ENCODE data around the gene PLG.
"Not testable (repeated sequence)": the region's sequence is repeated elsewhere in the genome, so short reads cannot be mapped to it uniquely, and the experiment has no call there.

Gene PLG

DNA sequence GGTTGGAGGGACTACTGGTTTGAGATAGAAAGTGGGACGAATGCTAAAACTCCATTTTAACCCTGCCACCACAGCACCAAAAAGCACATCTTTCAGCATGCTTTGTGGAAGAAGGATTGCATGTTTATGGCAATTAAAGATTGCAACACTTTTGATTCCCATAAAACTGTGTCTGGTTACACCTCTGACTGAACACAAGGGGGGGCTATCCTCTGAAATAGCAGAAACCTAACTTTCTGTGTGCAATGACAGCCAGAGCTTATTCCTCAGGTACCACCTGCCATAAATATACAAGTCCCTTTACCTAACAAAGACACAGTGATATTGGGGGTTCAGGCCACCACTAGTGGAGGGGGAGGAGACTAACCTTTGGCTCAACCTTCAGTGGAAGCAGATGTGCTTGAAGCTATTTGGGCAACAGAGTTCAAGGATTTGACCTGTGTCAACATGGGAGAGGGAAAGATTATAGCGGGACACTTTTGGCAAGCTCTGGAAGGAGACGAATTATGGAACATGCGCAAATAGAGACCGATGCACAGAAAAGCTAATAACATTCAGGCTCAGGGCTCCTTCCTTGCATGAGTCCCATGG is 9.6 kb upstream of the PLG start:
- TF ChIP-seq, protein P1, sequence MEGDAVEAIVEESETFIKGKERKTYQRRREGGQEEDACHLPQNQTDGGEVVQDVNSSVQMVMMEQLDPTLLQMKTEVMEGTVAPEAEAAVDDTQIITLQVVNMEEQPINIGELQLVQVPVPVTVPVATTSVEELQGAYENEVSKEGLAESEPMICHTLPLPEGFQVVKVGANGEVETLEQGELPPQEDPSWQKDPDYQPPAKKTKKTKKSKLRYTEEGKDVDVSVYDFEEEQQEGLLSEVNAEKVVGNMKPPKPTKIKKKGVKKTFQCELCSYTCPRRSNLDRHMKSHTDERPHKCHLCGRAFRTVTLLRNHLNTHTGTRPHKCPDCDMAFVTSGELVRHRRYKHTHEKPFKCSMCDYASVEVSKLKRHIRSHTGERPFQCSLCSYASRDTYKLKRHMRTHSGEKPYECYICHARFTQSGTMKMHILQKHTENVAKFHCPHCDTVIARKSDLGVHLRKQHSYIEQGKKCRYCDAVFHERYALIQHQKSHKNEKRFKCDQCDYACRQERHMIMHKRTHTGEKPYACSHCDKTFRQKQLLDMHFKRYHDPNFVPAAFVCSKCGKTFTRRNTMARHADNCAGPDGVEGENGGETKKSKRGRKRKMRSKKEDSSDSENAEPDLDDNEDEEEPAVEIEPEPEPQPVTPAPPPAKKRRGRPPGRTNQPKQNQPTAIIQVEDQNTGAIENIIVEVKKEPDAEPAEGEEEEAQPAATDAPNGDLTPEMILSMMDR (conservative IDR thresholded peaks at IDR 0.05): no peak
- H3K27ac ChIP-seq: no peak overlapping the region

DNA sequence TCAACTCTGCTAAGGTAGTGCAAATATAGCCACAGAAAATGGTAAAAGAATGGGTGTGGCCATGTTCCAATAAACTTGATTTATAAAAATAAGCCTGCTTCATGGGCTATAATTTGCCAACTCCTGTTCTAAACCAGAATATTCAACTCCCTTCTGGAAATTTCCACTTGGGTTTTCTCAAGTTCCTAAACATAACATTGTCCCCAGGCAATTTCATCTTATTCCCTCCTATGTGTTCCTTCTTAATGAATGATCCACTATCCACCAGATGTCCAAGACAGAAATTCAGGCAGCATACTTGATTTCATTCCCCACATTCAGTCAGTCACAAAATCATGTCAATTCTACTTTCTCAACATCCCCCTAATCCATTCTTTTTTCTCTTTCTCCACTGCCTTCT is 7.0 kb upstream of the PLG start:
- H3K27ac ChIP-seq: not testable (repeated sequence)

DNA sequence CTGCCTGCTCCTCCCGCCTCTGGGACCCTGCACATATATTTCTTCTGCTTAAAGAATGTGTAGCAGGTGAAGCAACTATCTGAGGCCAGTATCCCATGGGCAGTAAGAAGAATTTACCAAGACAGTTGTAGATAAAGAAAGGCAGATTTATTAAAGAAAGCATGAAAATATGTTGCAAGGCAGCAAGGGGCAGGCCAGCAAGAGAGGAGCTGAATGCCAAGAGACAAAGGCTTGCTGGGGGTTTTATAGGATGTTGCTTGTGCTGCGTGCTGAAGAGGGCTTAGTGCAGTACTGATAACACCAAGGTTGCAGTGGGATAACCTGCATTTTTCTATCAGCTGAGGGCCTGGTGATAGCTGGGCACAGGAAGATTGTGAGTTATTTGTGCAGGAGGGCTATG is 6.4 kb upstream of the PLG start:
- not testable (repeated sequence) for H3K27ac ChIP-seq

GRCh38 chr6:160696884-160697283 is 5.2 kb upstream of the PLG start:
- H3K27ac ChIP-seq: not testable (repeated sequence)

DNA sequence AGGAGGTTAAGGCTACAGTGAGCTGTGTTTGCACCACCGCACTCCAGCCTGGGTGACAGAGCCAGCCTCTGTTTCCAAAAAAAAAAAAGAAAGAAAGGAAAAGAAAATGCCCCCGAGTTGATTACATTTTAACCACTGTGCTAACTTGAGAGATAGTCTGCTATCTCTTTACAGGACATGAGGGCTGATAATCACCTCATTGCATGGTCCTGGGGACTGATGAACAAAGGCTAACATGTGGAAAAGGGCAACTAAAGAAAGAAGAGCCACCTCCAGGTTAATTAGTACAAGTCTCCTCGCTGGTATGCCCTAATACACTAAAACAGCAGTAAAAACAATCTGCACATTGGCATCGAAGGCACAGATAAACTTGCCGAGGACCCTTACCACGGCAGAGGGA is 4.2 kb upstream of the PLG start:
- H3K27ac ChIP-seq: no peak overlapping the region
- TF ChIP-seq, protein P1 (conservative IDR thresholded peaks at IDR 0.05): no peak

DNA sequence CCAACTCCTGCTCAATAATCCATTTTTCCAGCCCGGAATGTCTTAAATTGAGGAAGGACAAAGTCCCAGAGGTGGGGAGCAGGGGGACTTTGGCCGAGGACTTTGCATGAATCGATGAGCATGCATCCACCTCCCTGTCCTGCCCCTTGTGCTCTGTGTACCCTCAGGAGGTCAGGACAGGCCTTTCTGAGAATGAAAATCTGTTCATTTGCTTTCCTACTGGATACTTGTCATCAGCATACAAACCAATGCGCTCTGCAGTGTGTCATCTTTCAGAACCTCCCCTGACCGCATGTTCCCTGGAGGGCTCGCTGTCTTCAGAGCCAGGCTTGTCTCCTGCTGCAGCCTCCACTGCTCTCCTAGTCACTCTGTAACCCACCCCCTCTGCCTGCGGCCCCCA is 2.6 kb downstream of the PLG start:
- not testable (repeated sequence) for H3K27ac ChIP-seq

- H3K27ac ChIP-seq: not testable (repeated sequence)
Measured at GRCh38 chr6:160708993-160709392, 6.9 kb downstream of the PLG start.

GRCh38 chr6:160714731-160715316 is 12.8 kb downstream of the PLG start:
- no peak overlapping the region for H3K27ac ChIP-seq
- TF ChIP-seq, protein P1 (conservative IDR thresholded peaks at IDR 0.05): no peak

DNA sequence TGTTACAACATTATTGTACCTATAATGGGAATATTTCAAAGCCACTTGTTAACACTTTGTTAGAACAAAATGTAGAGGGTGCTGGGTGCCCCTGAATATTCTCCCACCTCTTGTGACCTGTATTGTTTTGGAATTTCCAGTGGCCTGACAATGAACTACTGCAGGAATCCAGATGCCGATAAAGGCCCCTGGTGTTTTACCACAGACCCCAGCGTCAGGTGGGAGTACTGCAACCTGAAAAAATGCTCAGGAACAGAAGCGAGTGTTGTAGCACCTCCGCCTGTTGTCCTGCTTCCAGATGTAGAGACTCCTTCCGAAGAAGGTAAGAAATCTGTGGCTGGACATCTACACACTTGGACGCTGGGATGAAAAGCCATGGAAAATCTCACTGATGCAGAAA is 28.9 kb downstream of the PLG start:
- TF ChIP-seq, protein P1 (conservative IDR thresholded peaks at IDR 0.05): peak; percentile 39

DNA sequence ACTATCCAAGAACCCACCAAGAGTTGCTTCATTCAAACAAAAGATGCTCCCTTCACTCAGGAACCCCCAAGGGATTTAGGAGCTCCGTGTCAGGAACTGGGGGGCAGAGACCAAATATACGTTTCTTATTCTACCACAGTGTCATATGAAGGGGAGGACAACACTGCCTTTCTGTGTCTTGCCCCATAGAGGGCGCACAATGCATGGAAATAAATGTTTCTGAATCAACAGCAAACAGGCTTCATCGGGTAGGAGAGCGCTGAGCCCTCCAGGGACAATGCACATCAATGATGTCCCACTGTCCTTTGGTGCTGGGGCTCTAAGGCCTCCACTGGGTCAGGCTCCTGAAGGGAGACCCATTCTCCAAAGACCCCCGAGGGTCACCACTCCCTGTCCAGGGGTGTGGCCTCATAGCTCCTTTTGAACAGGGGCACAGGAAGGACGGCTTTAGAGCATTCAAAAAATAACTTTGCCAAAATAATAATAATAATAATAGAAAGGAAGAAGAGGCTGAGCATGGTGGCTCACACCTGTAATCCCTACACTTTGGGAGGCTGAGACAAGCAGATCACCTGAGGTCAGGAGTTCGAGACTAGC is 31.1 kb downstream of the PLG start:
- no peak overlapping the region for H3K27ac ChIP-seq
- TF ChIP-seq, protein P1 (conservative IDR thresholded peaks at IDR 0.05): peak; percentile 84

More for the DNA sequence above, 28.9 kb downstream of the PLG start:
- H3K27ac ChIP-seq: no peak overlapping the region
